M059J (cell line): ENCODE data around the gene ENDOD1. TPM values are rescaled to one million over a fixed set of nuclear protein-coding genes. Genes with fewer than 3 reads are reported as not detected.

ENCODE experiments used
- DNase-seq: peaks from one replicate; pipeline ENCODE4 v3.0.0-alpha.2; 2012; ENCODE audit warnings: low read depth
- total RNA-seq: library from RNA; depleted of rRNA; stranded (reverse); fragments of >200 nt; shearing (Covaris generic); gene quantifications from 2 replicates; pipeline ENCODE4 v1.2.3, GENCODE V29; 2014; rRNA removed

The ENDOD1 gene
- total RNA-seq, 1 experiment from 2014 or later = 19.0 TPM

DNA sequence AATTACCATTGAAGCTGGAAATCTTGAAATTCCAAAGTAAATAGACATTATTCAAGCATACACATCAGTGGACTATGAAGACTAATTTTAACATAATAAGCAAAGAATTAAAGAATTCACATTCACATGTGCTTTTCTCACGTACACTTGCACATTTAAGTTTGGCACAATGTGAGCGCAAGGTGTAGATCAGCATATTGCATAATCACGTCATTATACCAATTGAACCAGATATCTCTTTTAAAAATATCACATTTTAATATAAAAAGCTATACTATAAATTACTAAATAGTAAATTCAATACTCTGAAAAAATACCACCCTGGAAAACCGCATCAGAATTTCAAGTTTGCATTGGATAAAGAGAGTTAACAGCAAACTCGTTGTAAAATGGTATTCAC, 80.6 kb downstream of the ENDOD1 start:
- DNase-seq = no peak

DNA sequence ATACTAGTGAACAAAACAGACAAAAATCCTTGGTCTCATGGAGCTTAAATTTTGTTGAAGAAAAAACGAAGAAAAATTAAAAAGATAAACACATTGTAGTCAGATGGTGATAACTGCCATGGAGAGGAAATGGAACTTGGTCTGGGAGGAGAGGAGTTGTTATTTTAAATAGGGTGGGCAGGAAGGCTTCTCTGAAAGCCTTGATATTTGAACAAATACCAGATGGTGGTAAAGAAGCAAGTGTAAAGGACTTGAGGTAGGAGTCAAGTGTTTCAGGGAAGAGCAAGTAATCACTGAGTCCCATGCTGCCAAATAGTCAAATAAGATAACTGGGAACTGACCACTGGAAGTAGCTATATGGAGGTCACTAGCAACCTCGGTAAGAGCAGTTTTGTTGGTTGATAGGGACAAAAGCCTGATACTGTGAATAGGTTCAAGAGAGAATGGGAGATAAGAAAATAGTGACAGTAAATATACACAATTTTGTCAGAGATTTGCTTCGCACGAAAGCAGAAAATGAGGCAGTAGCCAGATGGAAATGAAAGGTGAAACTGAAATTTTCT, 86.3 kb downstream of the ENDOD1 start:
- DNase-seq = no peak

Other genes with a start within 250 kb of the ENDOD1 start
- gene CWC15, start 116.3 kb upstream of the ENDOD1 start, total RNA-seq = 61.0 and 65.2 TPM in 2 replicates
- gene KDM4D, start 116.1 kb upstream of the ENDOD1 start, total RNA-seq = 1.4 and 4.3 TPM in 2 replicates
- gene KDM4E, start 64.6 kb upstream of the ENDOD1 start, total RNA-seq = not detected in 2 replicates
- gene KDM4F, start 40.4 kb upstream of the ENDOD1 start, total RNA-seq = not detected in 2 replicates
- gene SRSF8, start 22.9 kb upstream of the ENDOD1 start, total RNA-seq = 12.8 and 25.3 TPM in 2 replicates
- gene SESN3, start 141.4 kb downstream of the ENDOD1 start, total RNA-seq = 0.44 and 0.52 TPM in 2 replicates